CD14-positive monocyte (primary cell): ENCODE results near the gene ANKRD17. TPM values are rescaled to one million over a fixed set of nuclear protein-coding genes. Genes with fewer than 3 reads are reported as not detected.

Experiments used
- DNase-seq, 3 donors: peaks; one replicate each; pipeline ENCODE4 v3.0.0-alpha.2; 2011 to 2022
- H2AFZ ChIP-seq: 2 replicates; pipeline ENCODE4 v1.6.0; 2012; ENCODE audit warnings: mild to moderate bottlenecking, low read depth, low read length, inconsistent platforms; ENCODE audit not compliant: insufficient read depth, poor library complexity, severe bottlenecking
- H3K27ac ChIP-seq, 2 donors: 1 replicate in 1 of 2; 2 replicates in 1 of 2; pipeline ENCODE4 v1.5.1; 2012 to 2013; ENCODE audit warnings: low read length in 2 of 2, control low read depth in 1 of 2, inconsistent platforms in 1 of 2, low read depth in 1 of 2, mild to moderate bottlenecking in 1 of 2
- H3K27me3 ChIP-seq, 2 donors: one replicate each; pipeline versions ENCODE4 v1.6.0 to v1.6.1; 2011 to 2013; ENCODE audit warnings: low read length in 2 of 2; ENCODE audit not compliant: control insufficient read depth in 2 of 2, insufficient read depth in 2 of 2
- H3K36me3 ChIP-seq, 2 donors: replicated peaks in 1 of 2; 1 replicate in 1 of 2; 2 replicates in 1 of 2; pipeline versions ENCODE4 v1.5.1 to v1.6.1; 2012 to 2013; ENCODE audit warnings: low read length in 2 of 2, control low read depth in 1 of 2, inconsistent platforms in 1 of 2, mild to moderate bottlenecking in 1 of 2; ENCODE audit not compliant: insufficient read depth in 2 of 2, control insufficient read depth in 1 of 2
- H3K4me1 ChIP-seq, 2 donors: 1 replicate in 1 of 2; 2 replicates in 1 of 2; pipeline versions ENCODE4 v1.5.1 to v1.6.1; 2012 to 2013; ENCODE audit warnings: low read length in 2 of 2, control low read depth in 1 of 2, inconsistent platforms in 1 of 2, mild to moderate bottlenecking in 1 of 2, moderate library complexity in 1 of 2; ENCODE audit not compliant: insufficient read depth in 2 of 2, control insufficient read depth in 1 of 2
- H3K4me2 ChIP-seq: replicated peaks from 2 replicates; pipeline ENCODE3; 2012; ENCODE audit warnings: low read length, moderate library complexity, mild to moderate bottlenecking; ENCODE audit not compliant: poor library complexity, severe bottlenecking; ENCODE audit errors: extremely low read depth
- H3K4me3 ChIP-seq, 3 experiments: fragments of 200-600 bp in 1 of 3; sonication (generic) in 1 of 3; replicated peaks in 1 of 3; 1 replicate in 2 of 3; 2 replicates in 1 of 3; pipeline ENCODE4 v1.5.1; 2011 to 2013; ENCODE audit warnings: low read length in 3 of 3, mild to moderate bottlenecking in 3 of 3, control low read depth in 2 of 3, low read depth in 2 of 3, inconsistent platforms in 1 of 3, moderate library complexity in 1 of 3
- H3K79me2 ChIP-seq: 2 replicates; pipeline ENCODE4 v1.6.0; 2012; ENCODE audit warnings: mild to moderate bottlenecking, control low read depth, inconsistent platforms, low read length, moderate library complexity; ENCODE audit not compliant: insufficient read depth
- H3K9ac ChIP-seq: 2 replicates; pipeline ENCODE4 v1.6.0; 2017; ENCODE audit warnings: low read length, mild to moderate bottlenecking; ENCODE audit not compliant: insufficient read depth, poor library complexity, severe bottlenecking
- H3K9me3 ChIP-seq, 2 donors: replicated peaks in 1 of 2; 1 replicate in 1 of 2; 2 replicates in 1 of 2; pipeline versions ENCODE4 v1.5.1 to v1.6.1; 2012 to 2013; ENCODE audit warnings: low read length in 2 of 2, control low read depth in 1 of 2; ENCODE audit not compliant: control insufficient read depth in 1 of 2, insufficient read depth in 1 of 2
- H4K20me1 ChIP-seq: 2 replicates; pipeline ENCODE4 v1.6.0; 2012; ENCODE audit warnings: mild to moderate bottlenecking, low read length, control low read depth, moderate library complexity; ENCODE audit not compliant: insufficient read depth
- H3K27ac Mint-ChIP-seq, 7 donors: one replicate each; pipeline ENCODE4 v1.8.0; 2020; ENCODE audit warnings: mild to moderate bottlenecking in 7 of 7, mixed read lengths in 7 of 7, moderate library complexity in 6 of 7, inconsistent platforms in 2 of 7
- H3K27me3 Mint-ChIP-seq, 3 donors: one replicate each; pipeline ENCODE4 v1.8.0; 2021 to 2022; ENCODE audit warnings: low read depth in 3 of 3, mild to moderate bottlenecking in 3 of 3, mixed read lengths in 3 of 3, moderate library complexity in 3 of 3, inconsistent platforms in 1 of 3
- H3K36me3 Mint-ChIP-seq, 2 donors: one replicate each; pipeline ENCODE4 v1.8.0; 2020; ENCODE audit warnings: mixed read lengths in 2 of 2, inconsistent platforms in 1 of 2, mild to moderate bottlenecking in 1 of 2
- H3K4me1 Mint-ChIP-seq: one replicate; pipeline ENCODE4 v1.8.0; 2020; ENCODE audit warnings: mild to moderate bottlenecking, mixed read lengths
- H3K4me3 Mint-ChIP-seq, 2 donors: one replicate each; pipeline ENCODE4 v1.8.0; 2020; ENCODE audit warnings: mild to moderate bottlenecking in 2 of 2, mixed read lengths in 2 of 2, moderate library complexity in 1 of 2
- H3K9me3 Mint-ChIP-seq, 7 donors: one replicate each; pipeline ENCODE4 v1.8.0; 2020 to 2022; ENCODE audit warnings: mixed read lengths in 7 of 7, mild to moderate bottlenecking in 6 of 7, moderate library complexity in 6 of 7, inconsistent platforms in 2 of 7
- CTCF ChIP-seq: fragments of 200-600 bp; IDR thresholded peaks from one replicate; pipeline ENCODE4 v1.8.0; 2022; ENCODE audit warnings: antibody characterized with exemption, mild to moderate bottlenecking
- WGBS: methylation state at CpG from one replicate; pipeline ENCODE4 v1.1.5; 2013; ENCODE audit warnings: missing lambda C conversion rate; ENCODE audit not compliant: insufficient coverage; 5-methylcytosine and 5-hydroxymethylcytosine counted together
- intact Hi-C, 2 donors: fragments of 100-400 bp; cut with micrococcal nuclease; formaldehyde crosslinking; loops; one replicate each; pipeline versions ENCODE4 v1.15.0 to v1.15.1; 2023
- polyA plus RNA-seq, 3 donors: library from polyadenylated mRNA; depleted of rRNA in 1 of 3; unstranded in 2 of 3; stranded (reverse) in 1 of 3; fragments of 300-500 nt in 2 of 3; fragments of >200 nt in 1 of 3; fragmentation: Illumina TruSeq in 2 of 3; gene quantifications; 1 replicate in 2 of 3; 2 replicates in 1 of 3; pipeline ENCODE4 v1.2.3, GENCODE V29; 2012 to 2021

ANKRD17 gene
- polyA plus RNA-seq, 3 donors, result 5.3 to 18.9 (median 9.0) TPM

GRCh38 chr4:73222466-73223257 lies 35.9 kb downstream of the ANKRD17 start:
- peaks cover 0 to 3% of the 10 kb centered on the region in 2 donors for H3K36me3 ChIP-seq
- Mint-ChIP-seq H3K9me3 (no peaks in the 10 kb centered on the region), H3K4me1 (peaks cover 7% of the 10 kb centered on the region), H3K4me3 (no peak overlapping the region), H3K27me3 (no peaks in the 10 kb centered on the region), H3K36me3 (peaks cover 0 to 4% of the 10 kb centered on the region in 2 donors), H3K27ac (no peak overlapping the region)
- DNase-seq, result peak; percentile 79 to 90 (median 88)
- WGBS, result 0% methylated on average over 3 of the region's 6 CpGs
- peak overlapping the region; percentile 82 for H3K4me2 ChIP-seq
- H3K4me1 ChIP-seq, result peaks cover 6 to 10% of the 10 kb centered on the region in 2 donors
- H3K9ac ChIP-seq, result peak overlapping the region; percentile 68
- no peaks in the 10 kb centered on the region for H3K27me3 ChIP-seq
- TF ChIP-seq CTCF, result no peak
- H3K79me2 ChIP-seq, result peaks cover 87% of the 10 kb centered on the region
- no peaks in the 10 kb centered on the region for H3K9me3 ChIP-seq
- H3K27ac ChIP-seq, result peak overlapping the region in 1 of 2 donors; percentile 89
- peak overlapping the region; percentile 76 for H2AFZ ChIP-seq
- intact Hi-C loops, result loop anchor here (2.0 to 5.0 kb wide), 2 partner anchors 35 to 36 kb away; partner anchors contain the start of gene ANKRD17 (in 2 of the 2)
- H3K4me3 ChIP-seq, result peak overlapping the region; percentile 45 to 93 (median 82)
- peaks cover 18% of the 10 kb centered on the region for H4K20me1 ChIP-seq

GRCh38 chr4:73221734-73222133 lies 36.9 kb downstream of the ANKRD17 start:
- no CpG with 5 or more reads among the region's 2 CpGs for WGBS
- Mint-ChIP-seq H3K4me1 (peaks cover 7% of the 10 kb centered on the region), H3K4me3 (no peak overlapping the region), H3K9me3 (no peaks in the 10 kb centered on the region), H3K36me3 (peaks cover 0 to 5% of the 10 kb centered on the region in 2 donors), H3K27me3 (no peaks in the 10 kb centered on the region), H3K27ac (peak overlapping the region in 5 of 7 donors; percentile 2 to 52 (median 34))
- H3K36me3 ChIP-seq, result peaks cover 0 to 3% of the 10 kb centered on the region in 2 donors
- no peak overlapping the region for H3K27ac ChIP-seq
- H3K4me1 ChIP-seq, result peaks cover 6 to 10% of the 10 kb centered on the region in 2 donors
- H3K9me3 ChIP-seq, result no peaks in the 10 kb centered on the region
- no peak overlapping the region for H3K9ac ChIP-seq
- peaks cover 88% of the 10 kb centered on the region for H3K79me2 ChIP-seq
- no peak overlapping the region for H3K4me3 ChIP-seq
- no peak for DNase-seq
- no peak overlapping the region for H3K4me2 ChIP-seq
- TF ChIP-seq CTCF, result no peak
- H4K20me1 ChIP-seq, result peaks cover 22% of the 10 kb centered on the region
- intact Hi-C loops, result loop anchor here (2.0 to 5.0 kb wide), 2 partner anchors 36 to 37 kb away; partner anchors contain the start of gene ANKRD17 (in 2 of the 2)
- no peak overlapping the region for H2AFZ ChIP-seq
- H3K27me3 ChIP-seq, result no peaks in the 10 kb centered on the region
